ENCODE measurements around the gene HAAO.

The HAAO gene

DNA sequence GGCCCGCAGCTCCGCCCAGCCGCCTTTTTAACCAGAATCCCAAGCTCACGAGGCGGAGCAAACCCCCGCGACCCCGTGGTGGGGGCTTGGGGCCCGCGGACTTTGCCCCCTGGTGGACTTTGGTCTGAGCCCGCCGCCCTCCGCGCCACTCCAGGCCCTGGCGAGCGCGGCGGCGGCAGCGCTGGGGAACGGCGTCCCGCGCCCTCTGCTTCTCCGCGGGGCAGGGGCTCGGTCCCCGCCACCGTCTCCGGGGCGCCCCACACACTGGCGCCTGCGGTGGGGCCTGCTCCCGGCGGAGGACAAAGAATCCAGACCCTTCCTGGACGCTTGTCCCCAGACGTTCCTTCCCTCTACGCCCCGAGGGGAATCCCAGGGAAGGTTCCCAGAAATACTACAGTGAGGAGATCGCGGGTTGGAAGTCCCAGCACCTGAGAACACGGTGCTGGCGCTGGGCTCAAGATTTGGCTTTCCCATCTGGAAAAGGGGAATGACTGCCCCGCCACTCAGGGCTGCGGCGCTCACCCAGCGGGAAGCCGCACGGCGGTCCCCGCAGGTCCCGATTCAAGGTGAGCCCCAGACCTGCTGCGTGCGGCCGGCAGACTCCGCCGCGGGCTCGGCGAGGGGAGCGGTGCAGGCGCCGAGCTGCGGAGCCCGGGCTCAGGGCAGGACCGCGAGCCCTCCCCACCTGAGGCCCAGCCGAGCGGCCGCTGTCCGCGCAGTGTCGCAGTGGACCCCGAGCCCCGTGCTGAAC is at the start of gene HAAO:
TSS of gene HAAO (minus strand) at position 1 of the 751 bp plus-strand sequence. CDS start 47 bp downstream, outside the sequence.
- DNase-seq = peak in 3 of 56 donors; percentile 24 to 41 (median 24)

DNA sequence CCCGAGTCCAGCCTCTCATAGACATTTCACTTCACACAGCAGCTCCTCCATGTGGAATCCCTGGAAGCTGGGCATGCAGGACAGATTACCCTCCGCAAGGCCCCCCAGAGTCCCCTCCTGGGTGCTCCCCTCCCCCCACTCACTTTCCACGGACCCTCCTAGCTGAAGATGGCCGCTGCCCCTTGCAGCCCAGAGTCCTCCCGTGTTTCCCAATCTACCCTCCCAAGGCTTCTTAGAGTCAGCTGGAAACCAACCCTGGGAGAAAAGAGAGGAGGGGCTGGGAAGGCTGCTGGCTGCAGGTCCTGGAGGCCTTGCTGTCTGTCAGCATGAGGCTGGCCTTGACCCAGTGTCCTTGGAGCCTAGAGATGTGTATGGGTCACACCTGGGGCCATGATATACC is 49.0 kb upstream of the HAAO start:
- DNase-seq = no peak

DNA sequence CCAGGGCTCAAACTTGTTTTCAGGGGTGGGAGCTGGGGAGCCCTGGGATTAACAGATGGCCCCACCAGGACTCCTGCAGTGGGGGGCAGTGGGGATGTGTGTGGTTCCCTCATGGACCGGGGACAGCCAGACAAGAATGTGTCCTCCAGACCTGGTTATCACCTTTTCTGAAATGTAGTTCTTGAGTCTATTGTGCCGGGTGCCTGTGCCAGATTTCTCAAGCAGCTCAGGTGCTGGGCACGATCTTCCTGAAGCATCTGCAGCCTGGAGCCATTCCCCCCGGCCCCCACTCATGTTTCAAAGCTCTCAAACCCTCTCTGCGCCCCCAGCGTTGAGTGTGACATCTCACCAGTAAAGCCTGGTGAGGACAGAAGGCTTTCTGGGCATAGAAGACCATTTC is 48.4 kb upstream of the HAAO start:
- no peak for DNase-seq

DNA sequence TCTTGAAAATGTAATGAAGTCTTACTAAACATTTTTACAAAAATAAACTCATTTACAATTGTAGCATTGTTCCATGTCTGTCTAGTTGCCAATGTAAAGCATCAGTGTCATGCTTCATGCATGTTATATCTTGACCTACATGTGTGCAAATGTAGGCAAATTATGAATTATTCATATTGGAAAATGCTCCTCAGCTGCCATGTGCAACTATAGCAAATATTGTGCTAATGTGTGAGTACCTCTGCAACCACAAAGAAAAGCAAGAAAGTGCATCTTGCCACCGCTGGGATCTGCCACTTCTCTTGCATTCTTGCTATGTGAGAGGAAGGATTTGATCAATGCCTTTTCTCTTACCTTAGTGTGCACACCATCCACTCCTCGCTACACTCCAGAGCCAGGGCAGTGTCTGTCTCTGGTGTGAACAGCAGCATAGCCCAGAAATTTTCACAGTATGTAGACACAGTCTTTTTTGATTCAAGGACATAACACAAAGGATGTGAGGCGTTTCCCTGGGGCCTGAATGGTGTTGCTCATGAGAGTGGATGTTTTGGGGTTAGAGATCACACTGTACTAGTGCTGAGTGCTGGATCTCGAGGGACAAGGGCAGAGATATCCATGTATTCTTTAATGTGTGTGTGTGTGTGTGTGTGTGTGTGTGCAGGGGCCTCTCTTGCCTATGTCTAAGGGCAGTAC is 47.6 kb upstream of the HAAO start:
- no peak for DNase-seq

DNA sequence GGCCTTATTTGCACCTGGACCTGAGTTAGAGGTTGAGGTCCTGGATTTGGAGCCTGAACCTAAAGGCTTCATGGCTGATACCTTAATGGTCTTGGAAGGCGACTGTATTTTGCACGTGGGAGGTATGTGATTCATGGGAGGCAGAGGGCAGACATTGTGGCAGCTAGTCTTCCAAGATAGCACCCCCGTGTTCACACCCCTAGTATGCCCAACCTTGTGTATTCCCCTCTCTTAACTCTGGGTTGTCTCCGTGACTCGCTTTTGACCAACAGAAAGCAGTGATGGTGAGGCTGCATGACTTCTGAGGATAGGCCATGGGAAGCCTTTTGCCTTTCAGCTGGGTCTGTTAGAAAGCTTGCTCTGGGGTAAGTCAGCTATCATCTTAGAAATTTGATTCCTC is 45.8 kb upstream of the HAAO start:
- no peak for DNase-seq

DNA sequence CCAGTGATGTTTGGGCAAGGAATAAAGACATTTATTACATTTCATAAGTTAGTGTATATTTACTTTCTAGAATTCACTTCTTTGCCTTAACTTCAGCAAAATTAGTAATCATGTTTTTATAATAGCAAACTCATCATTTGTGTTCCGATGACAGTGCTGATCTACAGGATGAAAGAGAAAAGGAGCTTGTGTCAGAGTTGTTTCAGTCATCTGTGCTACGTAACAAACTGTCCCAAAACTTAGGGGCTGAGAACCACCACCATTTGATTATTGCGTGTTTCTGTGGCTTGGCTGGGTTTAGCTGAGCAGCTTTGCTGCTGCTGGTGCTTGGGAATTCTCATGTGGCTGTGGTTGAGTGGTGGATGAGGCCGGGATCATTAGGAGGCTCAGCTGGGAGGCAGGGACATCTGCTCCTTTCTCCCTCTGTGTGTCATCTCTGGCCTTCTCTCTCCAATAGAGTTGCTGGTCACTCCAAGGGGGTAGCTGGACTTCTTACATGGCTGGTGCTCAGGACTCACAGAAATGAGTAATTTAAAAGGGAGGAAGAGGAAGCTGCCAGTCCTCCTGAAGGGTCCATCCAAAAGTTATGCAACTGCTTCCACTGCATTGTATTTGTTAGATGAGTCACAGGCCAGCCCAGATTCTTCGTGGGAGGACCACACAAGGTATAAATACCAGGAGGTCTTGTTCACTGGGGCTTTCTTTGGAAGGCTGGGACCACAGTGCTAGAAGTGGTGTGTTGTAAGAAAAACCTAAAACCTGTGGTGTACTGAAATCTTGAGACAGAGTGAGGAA is 43.4 kb upstream of the HAAO start:
- no peak for DNase-seq

DNA sequence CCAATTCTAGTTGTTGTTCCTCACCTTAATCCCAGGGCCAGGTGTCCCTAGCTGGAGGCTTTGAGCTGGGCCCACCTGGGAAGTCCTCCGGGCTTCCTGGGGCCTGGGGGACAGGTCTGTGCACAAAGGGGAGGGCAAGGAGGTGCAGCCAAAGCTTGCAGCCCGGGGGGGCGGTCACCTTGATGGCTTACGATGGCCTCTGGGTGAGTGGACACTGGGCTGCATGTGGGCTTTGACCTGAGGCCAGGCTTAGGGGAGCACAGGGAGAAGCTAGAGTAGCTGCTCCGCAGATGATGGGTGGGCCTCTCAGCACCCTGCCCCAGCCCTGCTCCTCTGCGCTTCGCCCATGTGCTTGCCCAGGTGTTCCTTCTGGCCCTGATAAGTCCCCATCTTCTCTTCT is 41.8 kb upstream of the HAAO start:
- DNase-seq = no peak

DNA sequence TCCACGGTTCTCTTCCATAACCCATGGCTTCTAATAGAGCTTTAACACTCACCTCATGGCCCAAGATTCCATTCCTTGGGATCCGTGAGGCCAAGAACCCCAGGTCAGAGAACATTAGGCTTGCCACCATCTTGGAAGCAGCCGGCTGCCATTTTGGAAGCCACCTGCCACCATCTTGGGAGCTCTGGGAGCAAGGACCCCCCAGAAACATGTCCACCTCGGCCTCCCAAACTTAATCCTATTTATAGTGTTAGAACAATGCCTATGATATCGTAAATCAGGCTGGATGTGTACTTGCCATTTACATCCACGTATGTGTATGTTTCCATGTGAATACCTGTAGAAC is 39.9 kb upstream of the HAAO start:
- no peak for DNase-seq

DNA sequence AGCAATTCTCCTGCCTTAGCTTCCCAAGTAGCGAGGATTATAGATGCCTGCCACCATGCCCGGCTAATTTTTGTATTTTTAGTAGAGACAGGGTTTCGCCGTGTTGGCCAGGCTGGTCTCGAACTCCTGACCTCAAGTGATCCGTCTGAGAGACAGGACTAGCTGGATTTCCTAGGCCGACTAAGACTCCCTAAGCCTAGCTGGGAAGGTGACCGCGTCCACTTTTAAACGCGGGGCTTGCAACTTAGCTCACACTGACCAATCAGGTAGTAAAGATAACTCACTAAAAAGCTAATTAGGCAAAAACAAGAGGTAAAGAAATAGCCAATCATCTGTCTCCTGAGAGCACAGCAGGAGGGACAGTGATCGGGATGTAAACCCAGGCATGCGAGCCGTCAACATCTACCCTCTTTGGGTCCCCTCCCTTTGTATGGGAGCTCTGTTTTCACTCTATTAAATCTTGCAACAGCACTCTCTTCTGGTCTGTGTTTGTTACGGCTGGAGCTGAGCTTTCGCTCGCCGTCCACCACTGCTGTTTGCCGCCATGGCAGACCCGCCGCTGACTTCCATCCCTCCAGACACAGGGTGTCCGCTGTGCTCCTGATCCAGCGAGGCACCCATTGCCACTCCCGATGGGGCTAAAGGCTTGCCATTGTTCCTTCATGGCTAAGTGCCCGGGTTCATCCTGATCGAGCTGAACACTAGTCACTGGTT is 39.3 kb upstream of the HAAO start:
- DNase-seq = peak in 1 of 56 donors; percentile 6

DNA sequence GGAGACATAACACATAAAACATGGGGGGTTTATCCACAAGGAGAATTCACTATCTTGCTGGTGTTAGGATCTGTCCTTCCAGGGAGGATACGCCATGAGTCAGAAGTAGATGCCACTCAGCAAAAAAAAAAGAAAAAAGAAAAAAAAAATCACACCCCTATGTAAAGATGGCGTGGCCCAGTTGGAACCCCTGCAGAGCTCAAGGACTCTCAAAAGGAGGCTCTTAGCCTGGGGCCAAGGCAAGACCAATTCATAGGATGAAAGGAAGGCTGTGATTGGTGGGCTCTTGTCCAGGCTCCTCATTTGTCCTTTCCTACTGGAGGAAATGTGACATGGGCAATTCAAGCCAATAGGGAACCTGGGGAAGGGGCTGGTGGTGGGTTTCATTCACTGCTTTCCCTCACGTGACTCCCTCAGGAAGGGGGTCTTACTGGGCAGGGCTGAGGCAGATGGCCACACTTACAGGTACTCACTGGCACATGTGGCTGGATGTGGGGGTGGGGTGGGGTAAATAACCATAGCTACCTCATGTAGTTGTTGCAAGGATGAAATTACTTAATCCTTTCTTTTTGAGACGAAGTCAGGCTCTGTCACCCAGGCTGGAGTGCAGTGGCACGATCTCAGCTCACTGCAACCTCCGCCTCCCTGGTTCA is 38.7 kb upstream of the HAAO start:
- no peak for DNase-seq

DNA sequence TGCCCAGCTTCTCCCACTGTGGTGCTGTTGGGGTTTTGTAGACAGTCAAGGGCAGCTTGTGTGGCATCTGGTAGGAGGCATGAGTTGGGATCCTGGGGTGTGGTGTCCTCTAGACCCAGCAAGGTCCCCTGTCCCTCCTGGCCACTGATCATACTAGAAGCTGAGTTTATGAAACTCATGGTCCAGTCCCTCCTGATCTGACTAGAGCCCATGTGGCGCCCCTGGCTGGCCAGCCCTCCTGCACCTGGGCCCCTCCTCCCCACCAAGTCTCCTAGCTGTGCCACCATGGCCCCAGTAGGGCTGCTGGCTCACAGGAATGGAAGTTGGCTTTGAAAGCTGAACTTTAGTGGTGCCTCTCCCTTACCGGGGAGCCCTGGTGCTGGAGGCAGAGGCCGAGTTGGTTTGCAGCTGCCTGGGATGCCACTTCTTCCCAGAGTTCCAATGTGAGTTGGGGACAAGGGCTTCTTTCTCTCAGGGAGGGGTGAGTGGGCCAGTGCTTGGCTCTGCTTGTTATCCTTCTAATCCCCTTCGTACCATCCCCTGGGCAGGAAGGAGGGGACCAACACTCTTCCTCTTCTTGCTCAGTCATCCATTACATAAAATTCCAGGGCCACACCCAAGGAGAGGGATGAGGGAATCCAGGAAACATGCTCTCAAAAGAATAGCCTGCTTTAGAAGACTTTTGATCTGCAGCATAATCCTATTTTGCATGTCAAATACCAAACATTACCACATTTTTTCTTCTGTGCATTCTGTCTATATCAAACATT is 37.5 kb upstream of the HAAO start:
- no peak for DNase-seq

DNA sequence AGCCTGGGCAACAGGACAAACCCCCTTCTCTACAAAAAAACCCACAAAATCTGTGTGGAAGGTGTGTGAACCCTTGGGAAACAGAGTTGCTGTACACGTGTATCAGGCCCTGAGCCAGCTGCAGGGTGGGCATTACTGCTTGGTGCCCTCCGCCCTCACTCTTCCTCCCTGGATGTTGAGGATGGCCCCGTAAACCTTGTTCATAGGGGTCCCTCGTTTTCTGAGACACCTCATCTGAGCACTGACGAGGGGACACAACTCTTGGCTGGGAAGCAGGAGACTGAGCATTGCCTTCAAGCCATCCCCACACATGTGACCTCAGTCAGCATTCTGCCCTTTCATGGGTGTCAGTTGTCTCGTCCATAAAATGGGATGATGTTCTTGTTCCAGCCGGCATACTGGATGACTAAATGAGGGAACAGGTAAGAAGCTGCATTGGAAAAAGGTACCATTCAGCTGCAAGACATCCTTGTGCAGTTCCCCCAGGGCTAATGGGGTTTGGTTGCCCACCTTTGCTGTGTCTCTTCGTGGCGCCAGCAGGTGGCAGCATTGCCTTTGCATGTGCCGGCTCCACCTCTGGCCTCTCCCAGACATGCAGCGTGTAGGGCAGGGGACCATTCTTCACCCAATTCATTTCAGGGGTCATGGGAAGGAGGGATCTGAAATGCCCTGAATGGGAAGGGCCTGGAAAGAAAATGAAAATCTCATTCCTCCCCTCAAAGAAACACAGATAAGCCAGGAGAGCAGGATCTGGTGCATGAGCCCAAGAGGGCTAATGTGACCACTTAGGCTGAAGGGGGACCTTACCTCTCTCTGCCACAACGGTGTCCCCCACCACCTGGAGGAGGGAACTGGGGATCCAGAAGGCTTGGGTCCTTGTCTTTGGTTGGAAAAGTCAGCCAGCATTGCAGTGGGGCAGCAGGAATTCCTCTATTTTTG is 36.4 kb upstream of the HAAO start:
- DNase-seq = peak in 47 of 56 donors; percentile 8 to 78 (median 34)

DNA sequence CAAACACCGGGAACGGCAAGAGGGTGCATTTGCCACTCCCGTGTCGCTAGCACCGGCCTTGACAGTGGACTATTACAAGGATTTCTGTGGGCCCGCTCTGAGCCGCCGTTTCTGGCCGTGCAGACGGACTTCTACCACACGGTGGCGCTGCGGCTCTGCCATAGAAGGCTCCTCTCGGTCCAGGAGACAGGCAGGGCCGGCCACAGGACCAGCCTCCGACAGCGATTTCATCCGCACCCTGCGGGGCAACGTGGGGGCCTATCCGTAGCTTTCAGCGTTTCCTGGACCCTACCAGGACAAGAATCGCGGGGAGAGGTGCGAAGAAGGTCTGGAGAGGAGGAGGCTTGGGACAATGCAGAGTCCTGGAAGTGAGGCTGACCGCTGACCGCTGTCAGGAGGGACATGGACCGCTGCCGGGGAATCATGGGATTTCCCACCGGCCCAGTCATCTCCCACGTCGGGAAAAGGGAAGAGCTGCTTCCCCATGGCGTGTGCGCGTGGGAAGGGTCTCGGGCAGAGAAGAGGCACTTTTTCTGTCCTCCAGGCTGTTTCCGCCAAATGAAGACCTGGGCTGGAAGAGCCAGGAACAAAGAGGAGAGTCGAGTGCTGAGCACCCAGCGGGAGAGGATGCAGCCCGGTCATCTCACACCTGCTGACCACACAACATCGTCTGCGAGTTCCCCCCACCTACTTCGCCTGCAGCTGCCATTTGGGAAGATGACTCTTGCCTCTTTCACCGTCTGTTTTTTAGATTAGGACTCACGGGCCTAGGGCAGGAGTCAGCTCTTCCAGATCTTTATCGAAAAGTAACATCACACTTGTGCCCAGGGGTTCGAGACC is 35.5 kb upstream of the HAAO start:
- DNase-seq = peak in 52 of 56 donors; percentile 34 to 92 (median 76)

DNA sequence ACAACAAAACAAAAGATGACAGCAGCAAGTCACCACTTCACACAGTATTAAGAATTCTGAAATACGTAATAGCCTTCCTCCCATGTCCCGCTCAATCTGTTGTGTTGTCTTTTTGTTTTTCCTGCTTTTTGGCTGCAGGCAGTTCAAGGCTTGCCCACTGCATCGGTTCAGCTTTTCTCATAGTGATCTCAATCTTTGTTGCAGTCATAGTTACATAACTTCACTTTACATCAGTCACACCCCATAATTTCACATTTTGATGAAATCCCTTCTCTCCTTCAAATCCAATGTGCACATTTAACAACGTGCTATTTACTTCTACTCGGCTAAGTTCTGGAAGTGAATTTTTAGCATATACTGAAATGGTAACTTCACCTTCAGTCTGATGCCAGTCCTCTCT is 33.8 kb upstream of the HAAO start:
- DNase-seq = no peak

DNA sequence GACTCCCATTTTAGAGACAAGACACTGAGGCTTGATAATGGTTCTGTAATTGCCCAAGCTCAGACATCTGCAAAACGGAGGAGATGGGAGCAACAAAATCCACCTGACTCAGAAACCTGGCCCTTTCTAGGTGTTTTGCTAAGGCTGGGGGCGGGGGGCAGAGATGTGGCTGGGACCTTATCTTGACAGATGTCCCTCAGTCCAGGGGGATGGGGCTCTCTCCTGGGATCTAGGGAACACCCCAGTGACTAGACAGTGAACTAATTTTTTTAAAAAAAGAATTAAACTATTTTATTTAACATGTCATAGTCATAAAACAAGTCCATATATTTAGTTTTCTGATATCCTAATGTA is 32.0 kb upstream of the HAAO start:
- DNase-seq = no peak

DNA sequence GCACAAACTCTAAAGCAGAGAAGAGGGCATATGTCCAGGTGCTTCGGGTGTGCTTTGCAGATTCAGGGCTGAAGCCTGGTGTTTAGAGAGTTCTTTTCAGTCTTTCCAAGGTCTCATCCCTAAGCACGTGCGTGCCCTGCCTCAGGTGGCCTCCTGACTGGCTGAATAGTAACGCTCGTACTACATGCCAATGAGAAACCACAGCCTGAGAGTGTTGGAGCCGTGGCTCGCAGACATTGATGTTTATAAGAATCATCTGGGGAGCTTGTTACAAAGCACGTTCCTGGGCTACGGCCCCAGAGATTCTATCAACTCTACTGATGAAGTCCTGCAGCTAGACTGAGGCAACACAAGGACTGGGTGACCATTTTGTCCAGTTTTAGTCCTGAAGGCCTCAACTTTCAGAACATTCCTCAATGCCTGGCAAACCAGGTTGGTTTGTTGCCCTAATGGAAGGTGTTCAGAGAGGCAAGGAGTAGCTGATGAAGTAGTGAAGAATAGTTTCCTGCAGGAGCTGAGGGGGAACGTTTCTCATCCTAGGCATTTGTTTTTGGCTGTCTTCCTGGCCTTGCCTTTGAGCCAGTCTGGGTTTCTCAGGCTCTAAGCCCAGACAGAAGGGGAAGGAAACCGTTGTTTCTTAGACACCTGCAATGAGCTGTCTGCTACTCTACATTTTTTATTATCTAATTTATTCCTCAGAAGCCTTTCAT is 31.5 kb upstream of the HAAO start:
- no peak for DNase-seq

DNA sequence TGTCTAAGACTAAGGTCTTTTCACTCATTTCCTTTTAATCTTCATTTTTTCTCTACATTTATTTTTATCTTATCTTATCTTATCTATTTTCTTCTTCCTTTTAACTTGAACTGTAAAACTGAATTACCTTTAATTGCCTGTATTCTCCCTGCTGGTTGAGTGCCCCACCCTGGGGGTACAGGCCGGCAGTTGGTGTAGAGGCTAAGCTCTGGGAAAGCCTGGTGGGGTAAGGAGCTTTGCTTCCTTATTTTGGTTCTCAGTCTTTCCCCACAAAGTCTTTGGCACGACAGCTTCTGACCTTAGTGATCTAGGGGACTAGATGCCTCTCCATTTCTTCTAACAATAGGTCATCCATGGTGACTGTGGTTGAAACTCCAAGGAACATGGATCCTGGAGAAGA is 26.8 kb upstream of the HAAO start:
- no peak for DNase-seq

DNA sequence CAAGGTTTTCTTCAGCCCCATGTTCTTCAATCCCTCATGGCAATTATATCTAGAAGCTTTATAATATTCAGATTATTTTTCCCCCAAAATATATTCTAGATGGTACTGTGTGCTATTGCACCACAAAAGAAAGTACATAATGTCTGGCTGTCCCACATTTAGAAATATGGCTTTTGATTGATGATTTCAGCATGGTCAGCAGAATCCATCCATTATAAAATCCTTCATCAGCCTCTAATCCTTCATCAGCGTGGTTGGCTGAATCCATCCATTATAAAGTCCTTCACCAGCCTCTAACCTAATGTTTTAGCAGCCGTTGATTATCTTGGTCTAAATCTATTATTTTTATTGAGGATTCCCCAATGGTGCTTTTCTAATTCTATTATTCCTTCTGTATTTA is 23.3 kb upstream of the HAAO start:
- no peak for DNase-seq
